ENCODE measurements around the gene TBCD. TPM values are rescaled to one million over a fixed set of nuclear protein-coding genes. Genes with fewer than 3 reads are reported as not detected.

TBCD gene
- total RNA-seq, 2 donors from 2014 or later: 38.9 to 74.8 TPM

DNA sequence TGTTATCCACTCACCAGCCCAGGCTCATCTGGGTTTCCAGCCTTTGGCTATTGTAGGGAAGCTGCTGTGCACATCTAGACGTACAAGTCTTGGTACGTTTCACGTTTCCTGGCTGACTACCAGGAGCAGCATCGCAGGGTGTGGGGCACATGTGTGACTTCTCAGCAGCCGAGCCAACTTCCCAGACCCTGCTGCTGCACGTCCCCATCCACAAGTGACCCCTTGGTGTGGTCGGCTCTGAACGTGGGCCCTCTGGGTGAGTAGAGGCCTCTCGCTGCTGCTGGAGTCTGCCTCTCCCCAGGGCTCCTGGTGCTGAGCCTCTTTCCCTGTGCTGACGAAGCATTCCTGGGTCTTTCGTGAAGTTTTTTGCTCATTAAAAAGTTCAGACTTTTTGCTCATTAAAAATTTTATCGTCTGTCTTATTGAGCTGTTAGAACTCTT lies 158.2 kb downstream of the TBCD start:
- intact Hi-C loops (cut with DNase I): loop anchor here (10.0 kb wide), 1 partner anchor 125 kb away; no protein-coding TSS in a partner anchor
- DNase-seq: peak; percentile 58 to 67 (median 64)
- no peaks in the 10 kb centered on the region for H3K36me3 ChIP-seq (replicated peaks in 1 of 2; ENCODE audit: insufficient read depth in 1 of 2, low read depth in 2 of 2)

DNA sequence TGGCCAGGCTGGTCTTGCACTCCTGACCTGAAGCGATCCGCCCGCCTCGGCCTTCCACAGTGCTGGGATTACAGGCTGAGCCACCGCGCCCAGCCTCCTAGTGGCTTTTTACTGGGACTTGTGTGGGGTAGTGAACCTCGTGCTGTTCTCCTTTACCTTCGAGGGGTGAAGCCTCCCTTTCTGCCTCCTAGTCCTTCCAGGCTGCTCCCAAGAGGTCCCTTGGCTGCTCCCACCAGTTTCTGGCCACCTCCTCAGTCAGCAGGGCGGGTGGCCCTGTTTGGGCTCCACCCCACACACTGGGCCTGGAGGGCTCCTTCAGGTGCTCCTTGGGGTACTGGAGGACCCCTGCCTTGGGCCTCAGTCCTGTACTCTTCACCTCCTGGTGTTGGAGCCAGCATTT lies 158.9 kb downstream of the TBCD start:
- DNase-seq: no peak
- H3K9me3 ChIP-seq: no peaks in the 10 kb centered on the region
- peak overlapping the region; percentile 39 to 92 (median 87) for H3K27ac ChIP-seq
- H3K4me1 ChIP-seq: peaks cover 22% of the 10 kb centered on the region
- 81 to 86% methylated on average over 8 to 9 of the region's 9 CpGs for WGBS, 2 donors
- no peaks in the 10 kb centered on the region for H3K27me3 ChIP-seq
- H3K4me3 ChIP-seq: no peak overlapping the region
- no peaks in the 10 kb centered on the region for H3K36me3 ChIP-seq (replicated peaks in 1 of 2; ENCODE audit: insufficient read depth in 1 of 2, low read depth in 2 of 2)
- TF ChIP-seq, protein P1, sequence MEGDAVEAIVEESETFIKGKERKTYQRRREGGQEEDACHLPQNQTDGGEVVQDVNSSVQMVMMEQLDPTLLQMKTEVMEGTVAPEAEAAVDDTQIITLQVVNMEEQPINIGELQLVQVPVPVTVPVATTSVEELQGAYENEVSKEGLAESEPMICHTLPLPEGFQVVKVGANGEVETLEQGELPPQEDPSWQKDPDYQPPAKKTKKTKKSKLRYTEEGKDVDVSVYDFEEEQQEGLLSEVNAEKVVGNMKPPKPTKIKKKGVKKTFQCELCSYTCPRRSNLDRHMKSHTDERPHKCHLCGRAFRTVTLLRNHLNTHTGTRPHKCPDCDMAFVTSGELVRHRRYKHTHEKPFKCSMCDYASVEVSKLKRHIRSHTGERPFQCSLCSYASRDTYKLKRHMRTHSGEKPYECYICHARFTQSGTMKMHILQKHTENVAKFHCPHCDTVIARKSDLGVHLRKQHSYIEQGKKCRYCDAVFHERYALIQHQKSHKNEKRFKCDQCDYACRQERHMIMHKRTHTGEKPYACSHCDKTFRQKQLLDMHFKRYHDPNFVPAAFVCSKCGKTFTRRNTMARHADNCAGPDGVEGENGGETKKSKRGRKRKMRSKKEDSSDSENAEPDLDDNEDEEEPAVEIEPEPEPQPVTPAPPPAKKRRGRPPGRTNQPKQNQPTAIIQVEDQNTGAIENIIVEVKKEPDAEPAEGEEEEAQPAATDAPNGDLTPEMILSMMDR (IDR thresholded peaks at IDR 0.05): no peak
- TF ChIP-seq POLR2A (IDR thresholded peaks at IDR 0.05): no peak
- no peak for ATAC-seq
- intact Hi-C loops (cut with DNase I): loop anchor here (10.0 kb wide), 1 partner anchor 126 kb away; no protein-coding TSS in a partner anchor

More for the DNA sequence above, 158.2 kb downstream of the TBCD start:
- Histone ChIP-seq H3K27me3 (no peaks in the 10 kb centered on the region), H3K9me3 (no peaks in the 10 kb centered on the region), H3K27ac (peak overlapping the region; percentile 85 to 92 (median 88)), H3K4me1 (peaks cover 22% of the 10 kb centered on the region), H3K4me3 (no peak overlapping the region)
- peak in 1 of 3 donors; percentile 1 for TF ChIP-seq POLR2A (IDR thresholded peaks at IDR 0.05)
- TF ChIP-seq, protein P1 (IDR thresholded peaks at IDR 0.05): no peak
- 47 to 50% methylated on average over 12 of the region's 12 CpGs for WGBS, 2 donors
- peak; percentile 36 for ATAC-seq

DNA sequence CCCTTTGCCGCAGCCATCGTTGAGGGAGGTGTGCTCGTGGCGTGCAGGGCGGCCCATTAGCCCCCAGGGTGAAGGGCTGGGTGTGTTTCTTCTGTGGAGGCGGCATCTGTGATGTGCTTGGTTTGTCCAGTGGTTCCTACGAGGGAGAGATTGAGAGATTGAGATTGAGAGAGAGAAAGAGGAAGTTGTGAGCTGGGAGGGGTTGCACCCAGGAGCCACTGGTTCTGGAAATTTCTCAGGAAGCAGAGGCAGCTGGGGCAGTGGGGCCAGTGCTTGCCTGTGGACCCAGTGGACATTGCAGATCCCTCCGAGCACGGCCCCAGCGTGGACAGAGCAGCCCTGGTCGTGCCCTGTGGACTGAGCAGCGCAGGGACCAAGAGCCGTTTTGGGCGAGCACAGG lies 160.0 kb downstream of the TBCD start:
- TF ChIP-seq, protein P1 (IDR thresholded peaks at IDR 0.05): no peak
- no peak for TF ChIP-seq POLR2A (IDR thresholded peaks at IDR 0.05)
- H3K27ac ChIP-seq: no peak overlapping the region
- ATAC-seq: no peak
- no peaks in the 10 kb centered on the region for H3K9me3 ChIP-seq
- H3K4me1 ChIP-seq: peaks cover 22% of the 10 kb centered on the region
- no peak for DNase-seq
- H3K36me3 ChIP-seq (replicated peaks in 1 of 2; ENCODE audit: insufficient read depth in 1 of 2, low read depth in 2 of 2): no peaks in the 10 kb centered on the region
- intact Hi-C loops (cut with DNase I): loop anchor here (10.0 kb wide), 1 partner anchor 127 kb away; no protein-coding TSS in a partner anchor
- H3K27me3 ChIP-seq: no peaks in the 10 kb centered on the region
- no peak overlapping the region for H3K4me3 ChIP-seq
- 79 to 82% methylated on average over 14 of the region's 14 CpGs for WGBS, 2 donors

DNA sequence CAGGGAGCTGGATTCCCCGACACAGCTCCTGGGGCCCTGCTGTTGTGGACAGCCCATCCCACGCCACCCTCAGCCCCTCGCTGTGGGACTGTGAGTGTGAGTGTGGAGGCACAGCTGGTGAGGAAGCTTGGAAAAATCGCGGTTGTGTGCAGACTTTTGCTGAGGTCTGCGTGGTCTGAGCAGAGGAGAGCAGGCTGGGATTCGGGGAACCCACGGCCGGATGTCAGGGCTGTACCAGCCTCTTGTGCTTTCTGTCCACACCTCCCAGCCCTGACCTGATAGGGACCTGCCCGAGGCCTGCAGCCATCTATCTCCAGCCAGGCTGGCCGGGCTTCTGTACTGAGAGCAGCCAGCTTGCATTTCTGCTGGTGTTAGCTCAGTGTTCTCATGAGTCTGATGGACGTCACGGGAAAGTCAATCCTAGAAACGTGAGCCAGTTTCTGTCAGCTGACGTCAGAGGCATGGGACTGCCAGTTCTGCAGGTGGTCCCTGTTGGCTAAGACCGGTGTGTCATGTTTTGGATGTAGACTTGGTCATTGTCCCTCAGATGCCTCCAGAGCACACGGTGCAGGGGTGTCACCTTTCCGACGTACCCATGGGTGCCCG lies 160.7 kb downstream of the TBCD start:
- DNase-seq (no peak), ATAC-seq (no peak)
- Histone ChIP-seq H3K9me3 (no peaks in the 10 kb centered on the region), H3K4me3 (no peak overlapping the region), H3K27ac (no peak overlapping the region), H3K27me3 (no peaks in the 10 kb centered on the region), H3K36me3 (replicated peaks in 1 of 2; ENCODE audit: insufficient read depth in 1 of 2, low read depth in 2 of 2) (no peaks in the 10 kb centered on the region), H3K4me1 (peaks cover 22% of the 10 kb centered on the region)
- WGBS, 2 donors: 89 to 92% methylated on average over 9 to 20 of the region's 20 CpGs
- no peak for TF ChIP-seq POLR2A (IDR thresholded peaks at IDR 0.05)
- TF ChIP-seq, protein P1 (IDR thresholded peaks at IDR 0.05): no peak
- intact Hi-C loops (cut with DNase I): loop anchor here (10.0 kb wide), 1 partner anchor 128 kb away; no protein-coding TSS in a partner anchor
